ENCODE results near the gene C18orf63.

C18orf63 gene

GRCh38 chr18:74303306-74303705 lies 12.3 kb upstream of the C18orf63 start:
- no peak overlapping the region for H3K9ac ChIP-seq (ENCODE audit: low read length)
- H2AFZ ChIP-seq (ENCODE audit: low read depth, low read length, severe bottlenecking) = no peak overlapping the region
- no peaks in the 10 kb centered on the region for H3K9me2 ChIP-seq (replicated peaks; ENCODE audit: insufficient read depth, low read length)
- no peak overlapping the region for H3K4me3 ChIP-seq (ENCODE audit: insufficient read depth, low read length, poor library complexity, severe bottlenecking)
- no peaks in the 10 kb centered on the region for H3K9me3 ChIP-seq (ENCODE audit: insufficient read depth, low read length)
- H3K4me2 ChIP-seq (ENCODE audit: low read depth, low read length, poor library complexity, severe bottlenecking) = no peak overlapping the region
- H3K79me2 ChIP-seq (ENCODE audit: insufficient read depth, low read length) = no peaks in the 10 kb centered on the region
- no peak overlapping the region for H3K27ac ChIP-seq (ENCODE audit: low read depth, low read length)
- H4K20me1 ChIP-seq (ENCODE audit: low read depth, low read length) = no peaks in the 10 kb centered on the region
- H3F3A ChIP-seq (ENCODE audit: insufficient read depth) = no peaks in the 10 kb centered on the region
- no peak for TF ChIP-seq EZH2phosphoT487 (conservative IDR thresholded peaks at IDR 0.05; ENCODE audit: low read length)
- no peak for TF ChIP-seq CTCF (IDR thresholded peaks at IDR 0.05; ENCODE audit: insufficient read depth, low read length, poor library complexity, severe bottlenecking)
- H3K36me3 ChIP-seq (ENCODE audit: low read length) = no peaks in the 10 kb centered on the region
- H3K27me3 ChIP-seq (ENCODE audit: low read length) = no peaks in the 10 kb centered on the region

- Histone ChIP-seq H3F3A (ENCODE audit: insufficient read depth) (no peaks in the 10 kb centered on the region), H3K9ac (ENCODE audit: low read length) (no peak overlapping the region), H3K27me3 (ENCODE audit: low read length) (no peaks in the 10 kb centered on the region), H4K20me1 (ENCODE audit: low read depth, low read length) (no peaks in the 10 kb centered on the region), H3K4me3 (ENCODE audit: insufficient read depth, low read length, poor library complexity, severe bottlenecking) (no peak overlapping the region), H3K9me3 (ENCODE audit: insufficient read depth, low read length) (no peaks in the 10 kb centered on the region), H3K4me2 (ENCODE audit: low read depth, low read length, poor library complexity, severe bottlenecking) (no peak overlapping the region), H3K36me3 (ENCODE audit: low read length) (no peaks in the 10 kb centered on the region), H3K79me2 (ENCODE audit: insufficient read depth, low read length) (no peaks in the 10 kb centered on the region), H3K9me2 (replicated peaks; ENCODE audit: insufficient read depth, low read length) (no peaks in the 10 kb centered on the region), H3K27ac (ENCODE audit: low read depth, low read length) (no peak overlapping the region), H2AFZ (ENCODE audit: low read depth, low read length, severe bottlenecking) (no peak overlapping the region)
- no peak for TF ChIP-seq CTCF (IDR thresholded peaks at IDR 0.05; ENCODE audit: insufficient read depth, low read length, poor library complexity, severe bottlenecking)
Observed at GRCh38 chr18:74303936-74304335, 11.7 kb upstream of the C18orf63 start.

- H2AFZ ChIP-seq (ENCODE audit: low read depth, low read length, severe bottlenecking) = peak overlapping the region; percentile 37
Observed at GRCh38 chr18:74310411-74310810, 5.2 kb upstream of the C18orf63 start.

More at GRCh38 chr18:74310411-74310810, 5.2 kb upstream of the C18orf63 start:
- Histone ChIP-seq H3K27me3 (ENCODE audit: low read length) (no peaks in the 10 kb centered on the region), H3K4me2 (ENCODE audit: low read depth, low read length, poor library complexity, severe bottlenecking) (no peak overlapping the region), H3K9me3 (ENCODE audit: insufficient read depth, low read length) (no peaks in the 10 kb centered on the region), H3K79me2 (ENCODE audit: insufficient read depth, low read length) (no peaks in the 10 kb centered on the region), H3F3A (ENCODE audit: insufficient read depth) (no peaks in the 10 kb centered on the region), H3K4me3 (ENCODE audit: insufficient read depth, low read length, poor library complexity, severe bottlenecking) (no peak overlapping the region), H3K27ac (ENCODE audit: low read depth, low read length) (no peak overlapping the region), H3K9me2 (replicated peaks; ENCODE audit: insufficient read depth, low read length) (no peaks in the 10 kb centered on the region), H4K20me1 (ENCODE audit: low read depth, low read length) (no peaks in the 10 kb centered on the region), H3K9ac (ENCODE audit: low read length) (no peak overlapping the region), H3K36me3 (ENCODE audit: low read length) (no peaks in the 10 kb centered on the region)
- TF ChIP-seq CTCF (IDR thresholded peaks at IDR 0.05; ENCODE audit: insufficient read depth, low read length, poor library complexity, severe bottlenecking) (peak; percentile 23), EZH2phosphoT487 (conservative IDR thresholded peaks at IDR 0.05; ENCODE audit: low read length) (no peak)

Measured in SU-DHL-6 (cell line).